ENCODE measurements around the gene SOX13. TPM values are rescaled to one million over a fixed set of nuclear protein-coding genes. Genes with fewer than 3 reads are reported as not detected.
"Not testable (repeated sequence)": the region's sequence is repeated elsewhere in the genome, so short reads cannot be mapped to it uniquely, and the experiment has no call there.

SOX13 gene
- total RNA-seq, 1 donor from 2014 or later: 8.2 TPM

GRCh38 chr1:204042516-204042915 lies 30.4 kb upstream of the SOX13 start:
- no peaks in the 10 kb centered on the region for H3K27me3 ChIP-seq (ENCODE audit: control insufficient read depth, insufficient read depth, low read length)
- no peak for TF ChIP-seq CTCF (IDR thresholded peaks at IDR 0.05; ENCODE audit: insufficient read depth, low read length, poor library complexity, severe bottlenecking)
- no peak for DNase-seq (ENCODE audit: low read depth)
- no peaks in the 10 kb centered on the region for H3K36me3 ChIP-seq (ENCODE audit: control insufficient read depth, insufficient read depth, low read length)
- H3K4me3 ChIP-seq (ENCODE audit: low read depth, low read length): no peak overlapping the region

GRCh38 chr1:204043680-204044079 lies 29.2 kb upstream of the SOX13 start:
- no peak for DNase-seq (ENCODE audit: low read depth)
- TF ChIP-seq CTCF (IDR thresholded peaks at IDR 0.05; ENCODE audit: insufficient read depth, low read length, poor library complexity, severe bottlenecking): no peak
- H3K36me3 ChIP-seq (ENCODE audit: control insufficient read depth, insufficient read depth, low read length): no peaks in the 10 kb centered on the region
- H3K4me3 ChIP-seq (ENCODE audit: low read depth, low read length): no peak overlapping the region
- no peaks in the 10 kb centered on the region for H3K27me3 ChIP-seq (ENCODE audit: control insufficient read depth, insufficient read depth, low read length)

- Histone ChIP-seq H3K27me3 (ENCODE audit: control insufficient read depth, insufficient read depth, low read length) (no peaks in the 10 kb centered on the region), H3K36me3 (ENCODE audit: control insufficient read depth, insufficient read depth, low read length) (no peaks in the 10 kb centered on the region), H3K4me3 (ENCODE audit: low read depth, low read length) (no peak overlapping the region)
- no peak for TF ChIP-seq CTCF (IDR thresholded peaks at IDR 0.05; ENCODE audit: insufficient read depth, low read length, poor library complexity, severe bottlenecking)
- DNase-seq (ENCODE audit: low read depth): no peak
Observed at GRCh38 chr1:204044448-204044847, 28.5 kb upstream of the SOX13 start.

GRCh38 chr1:204045430-204045829 lies 27.5 kb upstream of the SOX13 start:
- TF ChIP-seq CTCF (IDR thresholded peaks at IDR 0.05; ENCODE audit: insufficient read depth, low read length, poor library complexity, severe bottlenecking): no peak
- Histone ChIP-seq H3K36me3 (ENCODE audit: control insufficient read depth, insufficient read depth, low read length) (no peaks in the 10 kb centered on the region), H3K4me3 (ENCODE audit: low read depth, low read length) (no peak overlapping the region), H3K27me3 (ENCODE audit: control insufficient read depth, insufficient read depth, low read length) (no peaks in the 10 kb centered on the region)
- DNase-seq (ENCODE audit: low read depth): no peak

- no peak for DNase-seq (ENCODE audit: low read depth)
Observed at GRCh38 chr1:204046346-204046745, 26.6 kb upstream of the SOX13 start.

GRCh38 chr1:204048796-204049195 lies 24.1 kb upstream of the SOX13 start:
- not testable (repeated sequence) for H3K4me3 ChIP-seq (ENCODE audit: low read depth, low read length); H3K36me3 ChIP-seq (ENCODE audit: control insufficient read depth, insufficient read depth, low read length); H3K27me3 ChIP-seq (ENCODE audit: control insufficient read depth, insufficient read depth, low read length); DNase-seq (ENCODE audit: low read depth)

More at GRCh38 chr1:204046346-204046745, 26.6 kb upstream of the SOX13 start:
- no peak for TF ChIP-seq CTCF (IDR thresholded peaks at IDR 0.05; ENCODE audit: insufficient read depth, low read length, poor library complexity, severe bottlenecking)
- H3K27me3 ChIP-seq (ENCODE audit: control insufficient read depth, insufficient read depth, low read length): no peaks in the 10 kb centered on the region
- no peak overlapping the region for H3K4me3 ChIP-seq (ENCODE audit: low read depth, low read length)
- no peaks in the 10 kb centered on the region for H3K36me3 ChIP-seq (ENCODE audit: control insufficient read depth, insufficient read depth, low read length)

All from kidney epithelial cell (primary cell).